GM19025 (cell line): ENCODE results near the gene KRTAP9-8.
"Not testable (repeated sequence)": the region's sequence is repeated elsewhere in the genome, so short reads cannot be mapped to it uniquely, and the experiment has no call there.

Experiments
- ATAC-seq: cut with Tn5 transposase; IDR thresholded peaks from one replicate; pipeline ENCODE4 v1.9.1; 2021; ENCODE audit warnings: mild to moderate bottlenecking, low read depth, moderate library complexity; ENCODE audit not compliant: unreplicated experiment

Gene KRTAP9-8, protein sequence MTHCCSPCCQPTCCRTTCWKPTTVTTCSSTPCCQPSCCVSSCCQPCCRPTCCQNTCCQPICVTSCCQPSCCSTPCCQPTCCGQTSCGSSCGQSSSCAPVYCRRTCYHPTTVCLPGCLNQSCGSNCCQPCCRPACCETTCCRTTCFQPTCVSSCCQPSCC

DNA sequence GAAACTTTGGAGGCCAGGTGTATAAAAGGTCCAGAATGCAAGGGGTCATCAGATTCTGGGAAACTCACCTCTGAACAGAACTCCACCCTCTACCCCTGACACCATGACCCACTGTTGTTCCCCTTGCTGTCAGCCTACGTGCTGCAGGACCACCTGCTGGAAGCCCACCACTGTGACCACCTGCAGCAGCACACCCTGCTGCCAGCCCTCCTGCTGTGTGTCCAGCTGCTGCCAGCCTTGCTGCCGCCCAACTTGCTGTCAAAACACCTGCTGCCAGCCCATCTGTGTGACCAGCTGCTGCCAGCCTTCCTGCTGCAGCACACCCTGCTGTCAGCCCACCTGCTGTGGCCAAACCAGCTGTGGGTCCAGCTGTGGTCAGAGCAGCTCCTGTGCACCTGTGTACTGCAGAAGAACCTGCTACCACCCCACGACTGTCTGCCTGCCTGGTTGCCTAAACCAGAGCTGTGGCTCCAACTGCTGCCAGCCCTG lies at the start of gene KRTAP9-8:
Gene KRTAP9-8, plus strand, starts transcription at position 51 of the 489 bp plus-strand sequence. Its CDS starts 53 bp downstream, at position 104.
- ATAC-seq: not testable (repeated sequence)

DNA sequence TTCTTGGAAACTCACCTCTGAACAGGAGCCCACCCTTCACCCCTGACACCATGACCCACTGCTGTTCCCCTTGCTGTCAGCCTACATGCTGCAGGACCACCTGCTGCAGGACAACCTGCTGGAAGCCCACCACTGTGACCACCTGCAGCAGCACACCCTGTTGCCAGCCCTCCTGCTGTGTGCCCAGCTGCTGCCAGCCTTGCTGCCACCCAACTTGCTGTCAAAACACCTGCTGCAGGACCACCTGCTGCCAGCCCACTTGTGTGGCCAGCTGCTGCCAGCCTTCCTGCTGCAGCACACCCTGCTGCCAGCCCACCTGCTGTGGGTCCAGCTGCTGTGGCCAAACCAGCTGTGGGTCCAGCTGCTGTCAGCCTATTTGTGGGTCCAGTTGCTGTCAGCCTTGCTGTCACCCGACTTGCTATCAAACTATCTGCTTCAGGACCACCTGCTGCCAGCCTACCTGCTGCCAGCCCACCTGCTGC lies 47.9 kb upstream of the KRTAP9-8 start, which contains the start of gene KRTAP9-1:
Gene KRTAP9-1, plus strand, starts transcription at position 51 of the 482 bp plus-strand sequence. Its CDS starts 0 bp downstream, at position 51.
- not testable (repeated sequence) for ATAC-seq

DNA sequence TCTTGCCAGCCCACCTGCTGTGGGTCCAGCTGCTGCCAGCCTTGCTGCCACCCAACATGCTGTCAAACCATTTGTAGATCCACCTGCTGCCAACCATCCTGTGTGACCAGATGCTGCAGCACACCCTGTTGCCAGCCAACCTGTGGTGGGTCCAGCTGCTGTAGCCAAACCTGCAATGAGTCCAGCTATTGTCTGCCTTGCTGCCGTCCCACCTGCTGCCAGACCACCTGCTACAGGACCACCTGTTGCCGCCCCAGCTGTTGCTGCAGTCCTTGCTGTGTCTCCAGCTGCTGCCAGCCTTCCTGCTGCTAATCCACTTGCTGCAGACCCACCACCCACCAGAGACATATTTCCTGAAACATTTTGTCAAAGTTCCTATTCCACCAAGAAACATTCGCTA lies 47.5 kb upstream of the KRTAP9-8 start:
- no peak for ATAC-seq

DNA sequence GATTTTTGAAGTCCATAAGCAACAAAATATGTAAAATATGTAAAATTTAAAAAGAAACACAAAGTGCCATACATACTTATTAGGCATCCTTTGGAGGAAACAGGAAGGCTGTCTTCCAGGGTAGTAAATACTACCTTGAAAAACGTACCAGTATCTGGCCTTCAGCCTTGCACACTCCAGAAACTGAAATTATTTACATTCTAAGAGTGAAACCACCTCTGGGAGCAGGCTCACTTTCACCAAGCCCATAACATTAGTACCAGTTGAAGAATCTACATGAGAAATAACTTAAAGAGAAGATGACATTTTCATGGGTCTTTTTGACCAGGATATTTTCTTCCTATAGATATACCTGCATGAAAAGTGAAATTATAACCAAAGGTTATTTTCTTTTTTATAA lies 41.7 kb upstream of the KRTAP9-8 start:
- no peak for ATAC-seq

DNA sequence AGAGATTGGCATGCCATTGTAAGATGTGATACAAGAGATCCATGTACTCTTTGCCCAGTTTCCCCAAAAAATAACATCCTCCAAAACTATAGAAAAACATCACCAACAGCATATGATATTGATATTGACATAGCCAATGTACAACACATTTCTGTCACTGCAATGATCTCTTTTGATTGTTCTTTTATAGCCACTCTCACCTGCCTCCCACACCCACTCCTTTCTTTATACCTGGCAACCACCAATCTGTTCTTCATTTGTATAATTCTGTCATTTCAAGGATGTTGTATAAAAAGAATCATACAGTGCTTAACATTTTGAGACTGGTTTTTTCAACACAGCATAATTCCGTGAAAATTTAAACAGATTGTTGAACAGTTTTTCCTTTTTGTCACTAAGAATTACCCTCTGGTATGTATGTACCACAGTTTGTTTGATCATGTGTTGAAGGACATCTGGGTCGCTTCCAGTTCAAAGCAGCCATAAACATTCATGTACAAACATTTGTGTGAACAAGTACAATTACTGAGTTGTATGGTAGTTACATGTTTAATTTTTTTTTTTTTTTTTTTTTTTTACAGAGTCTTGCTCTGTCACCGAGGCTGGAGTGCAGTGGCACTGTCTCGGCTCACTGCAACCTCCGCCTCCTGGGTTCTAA lies 38.2 kb upstream of the KRTAP9-8 start:
- no peak for ATAC-seq

DNA sequence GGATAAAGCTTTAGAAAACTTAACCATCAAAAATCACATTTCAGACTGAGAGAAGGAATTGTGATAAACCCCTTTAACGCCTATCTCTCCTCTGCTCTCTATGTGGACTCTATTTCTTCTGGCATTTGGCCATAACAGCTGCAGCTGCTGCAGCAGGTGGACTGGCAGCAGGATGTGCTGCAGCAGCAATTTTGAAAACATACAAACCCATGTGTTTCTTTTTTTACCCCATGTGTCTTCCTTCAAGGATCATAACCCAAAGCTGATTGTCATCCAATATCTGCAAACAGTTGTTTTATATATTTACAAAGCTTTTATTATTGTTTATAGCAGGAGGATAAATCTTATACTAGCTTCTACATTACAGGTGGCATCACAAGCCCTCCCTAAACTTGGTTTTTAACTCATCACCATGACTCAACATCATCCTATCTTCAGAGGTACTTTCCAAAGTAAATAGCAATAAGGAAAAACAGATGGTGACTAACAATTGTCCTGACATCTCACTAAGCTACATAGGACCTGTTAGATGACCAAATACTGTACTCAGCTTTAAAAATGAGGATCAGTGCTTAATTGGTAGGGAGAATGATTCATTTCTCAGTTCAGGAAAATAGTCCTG lies 25.8 kb upstream of the KRTAP9-8 start:
- ATAC-seq: no peak

DNA sequence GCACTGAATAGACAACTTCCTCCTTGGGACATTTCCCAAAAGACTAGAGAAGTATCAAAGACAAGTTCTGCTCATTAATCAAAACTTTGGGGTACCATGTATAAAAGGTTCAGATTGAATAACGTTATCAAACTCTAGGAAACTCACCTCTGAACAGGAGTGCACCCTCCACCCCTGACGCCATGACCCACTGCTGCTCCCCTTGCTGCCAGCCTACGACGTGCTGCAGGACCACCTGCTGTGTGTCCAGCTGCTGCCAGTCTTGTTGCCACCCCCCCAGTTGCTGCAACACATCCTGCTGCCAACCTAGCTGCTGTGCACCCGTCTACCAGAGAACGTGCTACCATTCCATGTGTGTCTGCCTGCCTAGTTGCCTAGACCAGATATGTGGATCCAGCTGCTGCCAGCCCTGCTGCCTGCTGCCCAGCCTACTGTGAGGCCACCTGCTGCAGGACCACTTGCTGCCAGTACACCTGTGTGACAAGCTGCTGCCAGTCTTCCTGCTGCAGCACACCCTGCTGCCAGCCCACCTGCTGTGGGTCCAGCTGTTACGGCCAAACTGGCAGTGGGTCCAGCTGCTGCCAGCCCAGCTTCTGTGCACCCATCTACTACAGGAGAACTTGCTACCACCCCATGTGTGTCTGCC lies 25.2 kb upstream of the KRTAP9-8 start:
- no peak for ATAC-seq

DNA sequence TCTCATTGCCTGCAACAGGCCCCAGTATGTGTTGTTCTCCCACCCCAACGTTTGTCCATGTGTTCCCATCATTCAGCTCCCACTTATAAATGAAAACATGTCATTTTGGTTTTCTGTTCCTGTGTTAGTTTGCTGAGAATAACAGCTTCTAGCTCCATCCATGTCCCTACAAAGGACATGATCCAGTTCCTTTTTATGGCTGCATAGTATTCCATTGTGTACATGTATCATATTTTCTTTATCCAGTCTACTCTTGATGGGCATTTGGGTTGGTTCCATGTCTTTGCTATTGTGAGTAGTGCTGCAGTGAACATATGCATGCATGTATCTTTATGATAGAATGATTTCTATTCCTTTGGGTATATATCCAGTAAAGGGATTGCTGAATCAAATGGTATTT lies 22.1 kb upstream of the KRTAP9-8 start:
- ATAC-seq: no peak

DNA sequence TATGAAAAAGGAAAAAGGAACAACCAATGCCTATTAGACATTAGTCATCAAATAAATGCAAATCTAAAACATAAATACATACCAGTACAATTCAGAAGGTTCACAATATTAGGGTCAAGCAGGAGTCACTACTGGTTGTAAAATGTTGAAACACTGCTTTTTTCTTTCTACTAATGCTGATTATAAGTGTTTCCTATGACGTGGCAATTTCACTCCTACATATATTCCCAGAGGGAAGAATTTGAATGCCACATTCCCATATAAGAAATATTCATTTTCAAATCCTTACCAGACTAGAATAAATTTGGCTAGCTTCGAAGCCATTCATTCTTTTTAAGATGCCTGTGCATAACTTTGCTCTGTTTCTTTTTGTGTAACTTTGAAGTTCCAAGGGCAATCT lies 14.0 kb upstream of the KRTAP9-8 start:
- ATAC-seq: no peak

DNA sequence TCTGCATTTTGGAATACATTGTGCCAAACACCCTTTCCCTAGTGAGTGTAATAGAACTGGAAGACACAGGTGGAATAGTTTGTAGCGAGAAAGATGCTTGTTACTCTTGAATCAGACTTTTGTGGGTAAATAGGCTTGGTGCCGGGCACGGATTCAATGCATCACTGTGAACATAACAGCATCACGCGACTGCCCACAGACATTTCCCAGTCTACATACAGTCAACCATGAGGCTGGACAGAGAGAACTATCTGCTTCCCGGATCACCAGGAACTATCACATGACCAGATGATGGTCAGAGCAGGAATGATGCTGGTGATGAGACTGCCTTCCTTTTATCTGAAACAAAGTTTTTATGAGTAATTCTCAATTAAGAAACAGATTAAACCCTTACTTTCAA lies 11.7 kb upstream of the KRTAP9-8 start:
- ATAC-seq: no peak

DNA sequence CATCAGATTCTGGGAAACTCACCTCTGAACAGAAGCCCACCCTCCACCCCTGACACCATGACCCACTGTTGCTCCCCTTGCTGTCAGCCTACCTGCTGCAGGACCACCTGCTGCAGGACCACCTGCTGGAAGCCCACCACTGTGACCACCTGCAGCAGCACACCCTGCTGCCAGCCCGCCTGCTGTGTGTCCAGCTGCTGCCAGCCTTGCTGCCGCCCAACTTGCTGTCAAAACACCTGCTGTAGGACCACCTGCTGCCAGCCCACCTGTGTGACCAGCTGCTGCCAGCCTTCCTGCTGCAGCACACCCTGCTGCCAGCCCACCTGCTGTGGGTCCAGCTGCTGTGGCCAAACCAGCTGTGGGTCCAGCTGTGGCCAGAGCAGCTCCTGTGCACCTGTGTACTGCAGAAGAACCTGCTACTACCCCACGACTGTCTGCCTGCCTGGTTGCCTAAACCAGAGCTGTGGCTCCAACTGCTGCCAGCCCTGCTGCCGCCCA lies 11.2 kb upstream of the KRTAP9-8 start, which contains the start of gene KRTAP9-2:
Gene KRTAP9-2, plus strand, starts transcription at position 51 of the 498 bp plus-strand sequence. Its CDS starts 7 bp downstream, at position 58.
- ATAC-seq: not testable (repeated sequence)

DNA sequence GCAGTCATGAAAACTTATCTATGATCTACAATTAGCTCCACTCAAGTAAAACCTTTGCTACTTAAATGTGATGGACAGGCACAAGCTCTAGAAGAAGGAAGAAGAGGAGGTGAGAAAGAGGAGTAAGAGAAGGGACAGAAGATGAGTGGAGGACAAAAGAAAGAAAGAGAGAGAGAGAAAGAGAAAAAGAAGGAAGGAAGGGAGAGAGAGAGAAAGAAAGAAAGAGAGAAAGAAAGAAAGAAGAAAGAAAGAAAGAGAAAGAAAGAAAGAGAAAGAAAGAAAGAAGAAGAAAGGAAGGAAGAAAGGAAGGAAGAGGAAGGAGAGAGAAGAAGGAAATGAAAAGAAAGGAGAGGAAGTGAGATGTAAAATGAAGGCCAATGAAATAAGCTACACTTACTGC lies 7.7 kb upstream of the KRTAP9-8 start:
- ATAC-seq: no peak

DNA sequence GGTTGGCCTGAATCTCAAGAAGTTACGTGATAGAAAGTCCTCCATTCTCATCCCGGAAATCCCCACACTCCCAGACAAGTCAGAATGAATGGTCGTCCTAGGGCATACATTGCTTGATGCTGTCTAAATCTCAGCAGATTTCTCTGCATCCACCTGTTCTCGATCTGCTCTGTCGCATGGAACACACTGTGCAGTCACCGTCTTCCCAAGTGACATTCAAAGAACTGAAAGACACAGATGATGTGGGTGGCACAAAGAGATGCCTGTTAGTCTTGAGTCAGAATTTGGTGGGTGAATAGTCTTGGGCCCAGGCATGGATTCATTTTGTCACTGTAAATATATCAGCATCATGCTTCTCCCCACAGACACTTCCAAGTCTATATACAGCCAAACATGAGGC lies 6.1 kb upstream of the KRTAP9-8 start:
- ATAC-seq: no peak

DNA sequence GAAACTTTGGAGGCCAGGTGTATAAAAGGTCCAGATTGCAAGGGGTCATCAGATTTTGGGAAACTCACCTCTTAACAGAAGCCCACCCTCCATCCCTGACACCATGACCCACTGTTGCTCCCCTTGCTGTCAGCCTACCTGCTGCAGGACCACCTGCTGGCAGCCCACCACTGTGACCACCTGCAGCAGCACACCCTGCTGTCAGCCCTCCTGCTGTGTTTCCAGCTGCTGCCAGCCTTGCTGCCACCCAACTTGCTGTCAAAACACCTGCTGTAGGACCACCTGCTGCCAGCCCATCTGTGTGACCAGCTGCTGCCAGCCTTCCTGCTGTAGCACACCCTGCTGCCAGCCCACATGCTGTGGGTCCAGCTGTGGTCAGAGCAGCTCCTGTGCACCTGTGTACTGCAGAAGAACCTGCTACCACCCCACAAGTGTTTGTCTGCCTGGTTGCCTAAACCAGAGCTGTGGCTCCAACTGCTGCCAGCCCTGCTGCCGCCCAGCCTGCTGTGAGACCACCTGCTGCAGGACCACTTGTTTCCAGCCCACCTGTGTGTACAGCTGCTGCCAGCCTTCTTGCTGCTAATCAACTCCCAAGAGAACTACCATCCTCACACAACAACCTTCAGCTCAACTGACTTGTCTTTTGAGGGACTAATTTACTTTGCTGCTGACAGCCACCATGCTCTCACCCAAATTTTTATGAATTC lies 5.2 kb upstream of the KRTAP9-8 start, which contains the start of gene KRTAP9-3:
Gene KRTAP9-3, plus strand, starts transcription at position 51 of the 707 bp plus-strand sequence. Its CDS starts 53 bp downstream, at position 104.
- ATAC-seq: not testable (repeated sequence)

DNA sequence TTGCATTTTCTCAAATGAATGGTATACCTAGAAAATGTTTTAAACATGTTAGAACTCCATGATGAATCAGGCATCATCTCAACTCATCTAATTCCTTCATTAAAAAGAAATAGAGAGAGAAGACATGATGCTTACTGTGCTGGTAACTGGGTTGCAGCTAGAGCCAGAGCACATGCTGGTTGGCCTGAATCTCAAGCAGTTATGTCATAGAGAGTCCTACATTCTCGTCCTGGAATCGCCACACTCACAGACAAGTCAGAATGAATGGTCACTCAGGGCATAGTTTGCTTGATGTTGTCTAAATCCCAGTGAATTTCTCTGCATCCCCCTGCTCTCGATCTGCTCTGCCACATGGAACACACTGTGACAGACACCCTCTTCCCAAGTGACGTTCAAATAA lies 683 bp upstream of the KRTAP9-8 start:
- ATAC-seq: not testable (repeated sequence)

DNA sequence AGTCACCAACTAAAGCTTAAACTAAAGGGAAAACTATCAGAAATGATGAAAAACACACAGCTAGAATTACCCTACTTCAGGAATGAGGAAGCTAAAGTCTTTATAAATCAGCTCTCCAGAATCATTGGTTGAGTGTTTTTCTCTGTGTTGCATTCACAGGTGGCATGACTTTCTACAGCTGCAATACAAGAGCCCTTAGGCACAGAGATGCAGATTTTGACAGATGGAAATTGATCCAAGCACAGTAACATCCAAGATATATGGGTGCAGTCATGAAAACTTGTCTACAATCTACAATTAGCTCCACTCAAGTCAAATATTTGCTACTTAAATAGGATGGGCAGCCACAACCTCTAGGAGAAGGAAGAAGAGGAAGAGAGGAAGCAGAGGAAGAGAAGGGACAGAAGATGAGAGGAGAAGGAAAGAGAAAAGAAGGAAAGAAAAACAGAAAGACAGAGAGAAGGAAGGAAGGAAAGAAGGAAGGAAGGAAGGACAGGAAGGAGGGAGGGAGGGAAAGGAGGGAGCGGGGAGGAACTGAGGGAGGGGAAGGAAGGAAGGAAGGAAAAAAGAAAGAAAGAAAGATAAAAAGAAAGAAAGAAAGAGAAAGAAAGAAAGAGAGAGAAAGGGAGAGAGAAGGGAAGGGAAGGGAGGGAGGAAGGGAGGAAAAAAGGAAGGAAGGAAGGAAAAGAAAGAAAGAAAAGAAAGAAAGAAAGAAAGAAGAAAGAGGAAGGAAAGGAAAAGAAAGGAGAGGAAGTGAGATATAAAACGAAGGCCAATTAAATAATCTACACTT lies 9.4 kb downstream of the KRTAP9-8 start:
- not testable (repeated sequence) for ATAC-seq

DNA sequence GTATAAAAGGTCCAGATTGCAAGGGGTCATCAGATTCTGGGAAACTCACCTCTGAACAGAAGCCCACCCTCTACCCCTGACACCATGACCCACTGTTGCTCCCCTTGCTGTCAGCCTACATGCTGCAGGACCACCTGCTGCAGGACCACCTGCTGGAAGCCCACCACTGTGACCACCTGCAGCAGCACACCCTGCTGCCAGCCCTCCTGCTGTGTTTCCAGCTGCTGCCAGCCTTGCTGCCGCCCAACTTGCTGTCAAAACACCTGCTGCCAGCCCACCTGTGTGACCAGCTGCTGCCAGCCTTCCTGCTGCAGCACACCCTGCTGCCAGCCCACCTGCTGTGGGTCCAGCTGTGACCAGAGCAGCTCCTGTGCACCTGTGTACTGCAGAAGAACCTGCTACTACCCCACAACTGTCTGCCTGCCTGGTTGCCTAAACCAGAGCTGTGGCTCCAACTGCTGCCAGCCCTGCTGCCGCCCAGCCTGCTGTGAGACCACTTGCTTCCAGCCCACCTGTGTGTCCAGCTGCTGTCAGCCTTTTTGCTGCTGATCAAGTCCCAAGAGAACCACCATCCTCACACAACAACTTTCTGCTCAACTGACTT lies 11.9 kb downstream of the KRTAP9-8 start, which contains the start of gene KRTAP9-4:
Gene KRTAP9-4, plus strand, starts transcription at position 51 of the 604 bp plus-strand sequence. Its CDS starts 34 bp downstream, at position 85.
- ATAC-seq: not testable (repeated sequence)

DNA sequence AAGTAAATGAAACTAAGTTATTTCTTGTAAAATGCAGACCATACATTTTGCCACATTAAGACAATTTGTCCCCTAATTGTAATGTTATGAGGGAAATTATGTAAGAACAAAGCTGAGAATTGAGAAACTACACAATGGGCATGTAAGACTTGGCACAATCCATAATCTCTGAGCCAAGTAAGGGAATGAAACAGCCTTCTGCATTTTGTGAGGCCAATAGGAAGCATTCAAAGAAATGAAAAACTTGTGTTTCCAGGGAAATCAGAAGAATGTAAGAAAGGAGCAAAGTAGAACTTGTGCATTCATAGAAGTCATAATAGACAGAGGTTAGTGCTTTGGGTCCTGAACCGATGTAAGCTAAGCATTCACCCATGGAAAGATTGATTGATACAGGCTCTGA lies 13.5 kb downstream of the KRTAP9-8 start:
- ATAC-seq: no peak
